HG03439 (cell line): ENCODE measurements around the gene CCDC184.

Experiments
- ATAC-seq: cut with Tn5 transposase; IDR thresholded peaks from one replicate; pipeline ENCODE4 v1.9.1; 2021; ENCODE audit warnings: mild to moderate bottlenecking, moderate library complexity; ENCODE audit not compliant: unreplicated experiment

The CCDC184 gene

GRCh38 chr12:48177982-48178381 lies 5.5 kb upstream of the CCDC184 start:
- no peak for ATAC-seq

GRCh38 chr12:48179466-48179865 lies 4.0 kb upstream of the CCDC184 start:
- ATAC-seq: no peak

GRCh38 chr12:48180424-48180823 lies 3.0 kb upstream of the CCDC184 start:
- ATAC-seq: no peak

GRCh38 chr12:48180857-48181495 lies 2.5 kb upstream of the CCDC184 start:
- no peak for ATAC-seq

GRCh38 chr12:48182631-48183030 lies 813 bp upstream of the CCDC184 start:
- no peak for ATAC-seq

GRCh38 chr12:48183876-48184548 lies 568 bp downstream of the CCDC184 start:
- peak; percentile 6 for ATAC-seq

- no peak for ATAC-seq
Observed at GRCh38 chr12:48184549-48184922, 1.1 kb downstream of the CCDC184 start.

GRCh38 chr12:48185181-48185919 lies 1.9 kb downstream of the CCDC184 start:
- no peak for ATAC-seq

GRCh38 chr12:48187916-48188695 lies 4.7 kb downstream of the CCDC184 start:
- ATAC-seq: no peak

- peak; percentile 52 for ATAC-seq
Observed at GRCh38 chr12:48189331-48190125, 6.1 kb downstream of the CCDC184 start.

- no peak for ATAC-seq
Observed at GRCh38 chr12:48191096-48191495, 7.7 kb downstream of the CCDC184 start.

GRCh38 chr12:48192861-48193260 lies 9.4 kb downstream of the CCDC184 start:
- no peak for ATAC-seq

GRCh38 chr12:48193623-48194022 lies 10.2 kb downstream of the CCDC184 start:
- ATAC-seq: no peak

GRCh38 chr12:48194799-48195201 lies 11.4 kb downstream of the CCDC184 start:
- ATAC-seq: no peak

GRCh38 chr12:48197549-48197970 lies 14.1 kb downstream of the CCDC184 start:
- ATAC-seq: peak; percentile 22

- peak; percentile 100 for ATAC-seq
Observed at GRCh38 chr12:48197971-48198671, 14.7 kb downstream of the CCDC184 start.

GRCh38 chr12:48198672-48198971 lies 15.2 kb downstream of the CCDC184 start:
- ATAC-seq: peak; percentile 18

- no peak for ATAC-seq
Observed at GRCh38 chr12:48198985-48199384, 15.5 kb downstream of the CCDC184 start.

GRCh38 chr12:48199774-48200221 lies 16.4 kb downstream of the CCDC184 start:
- ATAC-seq: no peak

- ATAC-seq: no peak
Observed at GRCh38 chr12:48201091-48201490, 17.6 kb downstream of the CCDC184 start.
